HG02943 (cell line): Measurements from ENCODE around the gene PLPPR1.
"Not testable (repeated sequence)": the region's sequence is repeated elsewhere in the genome, so short reads cannot be mapped to it uniquely, and the experiment has no call there.

Experiments used
- ATAC-seq: cut with Tn5 transposase; IDR thresholded peaks from one replicate; pipeline ENCODE4 v1.9.1; 2021; ENCODE audit warnings: mild to moderate bottlenecking, low read depth, moderate library complexity; ENCODE audit not compliant: unreplicated experiment

The PLPPR1 gene

DNA sequence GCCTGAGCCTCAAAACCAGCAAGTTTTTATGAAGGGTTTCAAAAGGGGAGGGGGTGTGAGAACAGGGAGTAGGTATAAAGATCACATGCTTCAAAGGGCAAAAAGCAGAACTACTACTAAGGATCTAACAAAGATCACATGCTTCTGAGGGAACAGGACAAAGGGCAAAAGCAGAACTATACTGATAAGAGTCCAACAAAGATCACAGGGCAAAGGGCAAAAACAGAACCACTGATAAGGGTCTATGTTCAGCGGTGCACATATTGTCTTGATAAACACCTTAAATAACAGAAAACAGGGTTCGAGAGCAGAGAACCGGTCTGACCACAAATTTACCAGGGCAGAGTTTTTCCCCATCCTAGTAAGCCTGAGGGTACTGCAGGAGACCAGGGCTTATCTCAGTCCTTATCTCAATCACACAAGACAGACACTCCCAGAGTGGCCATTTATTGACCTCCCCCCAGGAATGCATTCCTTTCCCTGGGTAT lies 298.9 kb downstream of the PLPPR1 start:
- ATAC-seq = not testable (repeated sequence)

- ATAC-seq = no peak
These were observed 303.8 kb downstream of the PLPPR1 start for GRCh38 chr9:101332362-101332761.

- ATAC-seq = no peak
These were observed 305.0 kb downstream of the PLPPR1 start for GRCh38 chr9:101333490-101333889.

GRCh38 chr9:101333926-101334702 lies 305.6 kb downstream of the PLPPR1 start:
- ATAC-seq = no peak

DNA sequence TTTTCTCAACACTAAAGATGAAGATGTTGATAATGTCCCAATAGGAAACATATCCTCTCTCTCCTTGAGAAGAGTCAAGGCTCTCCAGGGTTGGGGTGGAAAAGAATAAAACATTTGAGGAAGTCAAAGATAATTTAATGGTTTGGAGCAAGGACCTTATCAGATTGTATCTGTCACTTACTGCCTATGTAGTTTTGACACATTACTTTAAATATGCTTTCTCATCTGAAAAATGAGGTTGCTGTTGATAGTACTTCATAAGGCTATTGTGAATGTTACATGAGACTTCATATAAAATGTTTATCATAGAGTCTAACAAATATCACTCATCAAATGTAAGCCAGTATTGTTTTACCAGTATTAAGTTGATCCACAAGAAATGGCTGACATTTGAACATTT lies 307.6 kb downstream of the PLPPR1 start:
- no peak for ATAC-seq

DNA sequence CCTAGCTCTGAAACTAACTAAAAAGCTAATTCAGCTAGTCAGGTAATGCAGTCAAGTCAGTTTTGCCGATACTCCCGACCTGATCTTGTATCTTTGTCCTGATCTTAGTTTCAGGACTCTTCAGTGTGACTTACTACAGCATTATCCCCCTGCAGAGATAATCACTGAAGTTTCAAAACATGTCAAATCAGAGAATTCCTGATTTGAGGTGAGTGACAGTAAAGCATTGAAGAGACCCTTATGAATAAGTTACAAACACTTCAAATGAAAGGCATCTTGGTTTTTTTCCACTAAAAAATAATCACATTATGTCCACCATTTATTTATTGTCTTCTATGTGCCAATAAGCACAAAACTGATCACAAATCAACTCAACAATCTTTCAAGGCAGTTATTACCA lies 308.7 kb downstream of the PLPPR1 start:
- no peak for ATAC-seq

GRCh38 chr9:101341958-101342357 lies 313.4 kb downstream of the PLPPR1 start:
- no peak for ATAC-seq

GRCh38 chr9:101342595-101342994 lies 314.1 kb downstream of the PLPPR1 start:
- ATAC-seq = no peak

GRCh38 chr9:101350285-101350684 lies 321.8 kb downstream of the PLPPR1 start:
- no peak for ATAC-seq

DNA sequence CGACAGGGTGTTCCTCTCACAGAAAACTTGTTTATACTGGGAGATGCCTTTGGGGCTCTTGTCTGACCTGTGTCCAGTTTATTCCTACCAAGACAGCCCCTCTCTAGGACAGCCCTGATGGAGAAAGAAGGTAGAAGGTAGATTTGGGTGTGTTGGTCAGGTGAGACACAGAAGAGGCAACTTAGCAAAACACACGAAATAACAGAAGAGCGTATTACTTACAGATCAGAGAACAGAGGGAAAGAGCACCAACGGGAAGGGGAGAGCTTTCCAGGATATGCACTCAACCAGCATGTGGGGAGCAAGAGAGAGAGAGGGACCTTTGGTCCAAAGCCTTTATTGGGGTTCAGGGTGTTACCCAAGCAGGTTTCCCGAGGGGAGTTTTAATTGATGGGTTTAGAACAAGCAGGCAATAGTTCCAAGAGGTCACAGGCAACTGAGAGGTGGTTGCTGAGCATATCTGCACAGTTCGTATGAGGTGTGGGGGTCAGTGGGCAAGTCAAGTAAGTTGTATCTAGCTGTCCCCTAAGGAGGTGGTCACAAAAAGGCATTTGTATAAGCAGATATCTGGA lies 324.5 kb downstream of the PLPPR1 start:
- ATAC-seq = no peak

DNA sequence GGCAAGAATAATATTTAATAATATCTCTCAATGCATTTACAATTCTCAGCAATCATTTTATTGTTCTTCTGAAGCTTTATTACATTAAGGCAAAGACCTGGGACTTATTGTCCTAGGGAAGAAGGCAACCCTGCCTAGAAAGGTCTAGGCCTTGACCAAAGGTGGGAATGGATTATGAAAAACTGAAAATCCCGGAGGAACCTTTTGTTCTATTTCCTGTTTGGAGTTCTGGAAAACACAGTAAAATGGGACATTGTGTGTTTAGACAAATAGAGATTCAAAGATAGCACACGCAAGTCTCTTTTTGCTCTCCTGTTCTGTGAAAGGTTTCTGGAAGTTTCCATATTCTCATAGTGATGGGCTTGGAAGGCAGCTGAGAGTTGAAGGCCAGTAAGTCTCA lies 325.2 kb downstream of the PLPPR1 start:
- ATAC-seq = no peak

- ATAC-seq = no peak
These were observed 325.7 kb downstream of the PLPPR1 start for GRCh38 chr9:101354143-101354764.

DNA sequence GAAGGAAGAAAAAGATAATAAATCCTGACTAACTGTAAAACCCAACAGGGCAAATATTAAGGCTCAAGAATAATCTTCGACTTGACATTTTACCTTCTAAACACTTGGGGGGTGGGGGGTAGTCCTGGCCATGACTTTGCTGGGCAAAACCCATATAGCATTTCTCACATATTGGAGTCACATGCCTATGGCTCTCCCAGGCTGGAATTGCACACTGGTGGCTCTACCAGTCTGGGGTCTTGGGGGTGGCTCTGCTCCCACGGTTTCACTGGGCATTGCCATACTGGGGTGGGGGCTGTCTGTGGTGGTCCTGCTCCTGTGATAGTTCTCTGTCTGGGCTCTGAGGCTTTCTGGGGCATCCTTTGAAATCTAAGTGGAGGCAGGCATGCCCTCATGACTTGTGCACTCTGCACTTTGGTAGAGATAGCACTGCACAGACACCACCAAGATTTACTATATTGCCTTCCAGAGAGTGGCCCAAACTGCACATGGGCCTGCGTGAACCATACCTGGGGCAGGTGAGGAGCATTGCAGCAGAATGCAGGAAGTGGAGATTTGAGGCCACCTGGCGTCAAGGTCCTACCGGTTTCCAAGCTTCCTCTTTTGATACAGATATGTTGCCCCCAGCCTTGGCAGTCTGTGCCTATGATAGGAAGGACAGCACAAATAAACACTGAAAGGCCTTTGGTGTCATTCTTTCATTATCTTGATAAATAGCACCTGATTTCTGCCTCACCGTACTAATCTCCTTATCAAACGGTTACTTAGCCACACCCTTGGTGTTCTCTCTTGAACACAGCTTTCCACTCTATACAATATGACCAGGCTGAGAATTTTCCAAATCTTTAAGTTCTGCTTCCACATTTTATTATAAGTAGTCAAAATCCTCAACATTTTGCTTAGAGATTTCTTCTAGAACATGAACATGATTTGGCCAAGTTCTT lies 326.5 kb downstream of the PLPPR1 start:
- ATAC-seq = no peak

DNA sequence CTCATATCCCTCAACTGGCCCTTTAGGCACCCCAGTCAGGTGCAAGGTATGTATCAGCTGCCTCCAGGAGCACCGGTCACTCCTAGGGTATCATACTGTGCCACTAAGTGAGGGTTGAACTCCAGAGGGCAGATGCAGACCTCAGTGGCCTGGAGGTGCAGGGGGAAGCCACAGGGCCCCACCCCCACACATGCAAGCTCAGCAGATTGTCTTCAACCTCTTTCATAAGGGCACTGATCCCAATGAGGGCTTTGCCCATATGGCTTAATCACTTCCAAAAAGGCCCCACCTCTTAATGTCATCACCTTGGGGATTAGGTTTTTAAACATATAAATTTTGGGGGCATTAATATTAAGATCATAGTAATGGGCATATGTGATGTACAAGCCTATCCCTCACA lies 328.1 kb downstream of the PLPPR1 start:
- no peak for ATAC-seq

DNA sequence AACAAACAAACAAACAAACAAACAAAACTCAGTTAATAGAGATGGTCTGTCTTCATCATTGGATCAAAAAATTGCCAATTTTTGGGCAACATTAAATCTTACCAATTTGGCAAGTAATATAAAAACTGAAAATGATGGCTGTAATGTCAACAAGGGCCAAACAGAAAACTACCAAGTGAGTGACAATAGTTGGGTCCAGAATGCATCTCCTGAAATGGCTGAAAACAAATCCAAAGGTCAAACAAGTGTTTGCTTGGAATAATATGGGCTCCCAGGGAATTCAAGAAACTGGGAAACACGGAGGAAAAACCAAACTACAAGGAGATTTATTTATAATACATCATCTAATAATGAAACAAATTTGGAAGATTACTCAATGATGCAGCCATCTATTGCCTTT lies 331.2 kb downstream of the PLPPR1 start:
- ATAC-seq = no peak

GRCh38 chr9:101360647-101361046 lies 332.1 kb downstream of the PLPPR1 start:
- no peak for ATAC-seq

- ATAC-seq = no peak
These were observed 333.9 kb downstream of the PLPPR1 start for GRCh38 chr9:101362450-101362849.

DNA sequence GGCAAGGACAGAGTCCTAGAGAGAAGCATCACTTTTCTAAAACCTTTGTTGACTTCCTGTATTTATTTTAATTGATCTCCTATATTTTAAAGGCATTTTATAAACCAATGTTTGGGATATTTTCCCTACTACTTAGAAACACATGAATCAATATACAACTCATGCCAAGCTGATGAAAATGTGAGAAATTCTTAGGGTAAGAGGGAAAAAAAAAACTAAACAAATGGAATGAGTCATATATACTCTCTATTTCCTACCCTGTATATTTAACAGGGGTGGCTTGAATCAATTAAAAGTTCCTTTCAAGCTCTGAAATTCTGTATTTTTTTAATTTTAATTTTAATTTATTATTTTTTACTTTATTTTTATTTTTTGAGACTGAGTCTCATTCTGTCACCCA lies 336.7 kb downstream of the PLPPR1 start:
- no peak for ATAC-seq

- no peak for ATAC-seq
These were observed 337.7 kb downstream of the PLPPR1 start for GRCh38 chr9:101366038-101366756.

GRCh38 chr9:101367323-101367722 lies 338.8 kb downstream of the PLPPR1 start:
- ATAC-seq = no peak
